Heart left ventricle (tissue), 13 donors: ENCODE measurements around the gene DGCR6L.

ENCODE experiments used
- POLR2A ChIP-seq, 2 donors: fragments of 450-650 bp; IDR thresholded peaks; one replicate each; pipeline ENCODE4 v1.6.1; 2017; ENCODE audit warnings: antibody characterized with exemption in 2 of 2, mild to moderate bottlenecking in 2 of 2, moderate library complexity in 2 of 2
- TF ChIP-seq, protein P1 (sequence below), 12 donors: fragments of 200-600 bp; sonication (generic) in 4 of 12; IDR thresholded peaks; one replicate each; pipeline versions ENCODE4 v1.5.0 to v1.8.0; 2018 to 2022; ENCODE audit warnings: antibody characterized with exemption in 12 of 12, mild to moderate bottlenecking in 5 of 12
- donor health status: ischemic (EF 13 %, LVEDD 7.1; RV severe dilation, severe dysfunction).
- donor health status: DM: no; HTN: yes; CAD: no.
- donor health status: DM: no; HTN: no; CAD: no.
- donor health status: ischemic (EF 25% LVEDD 6.9; RV normal size, moderate dysfunction).
- donor health status: ischemic (EF 25% LVEDD 5.7; RV mildly dilated, moderate dysfunction).
- donor health status: ischemic (EF 35%, LVEDD 5.7; RV mildly dilated, moderate dysfunction).
- donor health status: nonischemic (EF 11% LVEDD 7.7; RV severe dilation, severe dysfunction).
- donor health status: DM: yes; HTN: yes; CAD: no.
- donor health status: PGD.
- donor health status: ischemic (EF 29% LVEDD 5.4; RV normal size, mild dysfunction).
- donor health status: nonischemic (EF 23%, LVEDD 6.1; RV moderate dilation, normal function).

GRCh38 chr22:20292673-20293232 is 27.1 kb downstream of the DGCR6L start:
- TF ChIP-seq, protein P1, sequence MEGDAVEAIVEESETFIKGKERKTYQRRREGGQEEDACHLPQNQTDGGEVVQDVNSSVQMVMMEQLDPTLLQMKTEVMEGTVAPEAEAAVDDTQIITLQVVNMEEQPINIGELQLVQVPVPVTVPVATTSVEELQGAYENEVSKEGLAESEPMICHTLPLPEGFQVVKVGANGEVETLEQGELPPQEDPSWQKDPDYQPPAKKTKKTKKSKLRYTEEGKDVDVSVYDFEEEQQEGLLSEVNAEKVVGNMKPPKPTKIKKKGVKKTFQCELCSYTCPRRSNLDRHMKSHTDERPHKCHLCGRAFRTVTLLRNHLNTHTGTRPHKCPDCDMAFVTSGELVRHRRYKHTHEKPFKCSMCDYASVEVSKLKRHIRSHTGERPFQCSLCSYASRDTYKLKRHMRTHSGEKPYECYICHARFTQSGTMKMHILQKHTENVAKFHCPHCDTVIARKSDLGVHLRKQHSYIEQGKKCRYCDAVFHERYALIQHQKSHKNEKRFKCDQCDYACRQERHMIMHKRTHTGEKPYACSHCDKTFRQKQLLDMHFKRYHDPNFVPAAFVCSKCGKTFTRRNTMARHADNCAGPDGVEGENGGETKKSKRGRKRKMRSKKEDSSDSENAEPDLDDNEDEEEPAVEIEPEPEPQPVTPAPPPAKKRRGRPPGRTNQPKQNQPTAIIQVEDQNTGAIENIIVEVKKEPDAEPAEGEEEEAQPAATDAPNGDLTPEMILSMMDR (IDR thresholded peaks at IDR 0.05) = no peak
- no peak for TF ChIP-seq POLR2A (IDR thresholded peaks at IDR 0.05)
